Esophagus muscularis mucosa (tissue), 4 donors: Measurements from ENCODE around the gene SLCO3A1. TPM values are rescaled to one million over a fixed set of nuclear protein-coding genes. Genes with fewer than 3 reads are reported as not detected.

ENCODE experiments used
- DNase-seq: peaks from one replicate; pipeline ENCODE4 v3.0.0-alpha.2; 2017; ENCODE audit errors: extremely low spot score
- H3K27ac ChIP-seq, 4 donors: fragments of 200-600 bp; sonication (generic); replicated peaks in 1 of 4; 1 replicate in 3 of 4; 2 replicates in 1 of 4; pipeline ENCODE4 v1.5.1; 2016 to 2019; ENCODE audit warnings: mild to moderate bottlenecking in 1 of 4
- H3K27me3 ChIP-seq, 4 donors: fragments of 200-600 bp; sonication (generic); one replicate each; pipeline versions ENCODE4 v1.5.1 to v1.6.0; 2016 to 2019
- H3K36me3 ChIP-seq, 4 donors: fragments of 200-600 bp; sonication (generic); one replicate each; pipeline ENCODE4 v1.5.1; 2016 to 2019
- H3K4me1 ChIP-seq, 4 donors: fragments of 200-600 bp; sonication (generic); one replicate each; pipeline ENCODE4 v1.5.1; 2016 to 2019
- H3K4me3 ChIP-seq, 4 donors: fragments of 200-600 bp; sonication (generic); 1 replicate in 2 of 4; 2 replicates in 2 of 4; pipeline ENCODE4 v1.5.1; 2016 to 2019; ENCODE audit warnings: mild to moderate bottlenecking in 4 of 4, moderate library complexity in 1 of 4
- H3K9me3 ChIP-seq, 4 donors: fragments of 200-600 bp; sonication (generic); 1 replicate in 3 of 4; 2 replicates in 1 of 4; pipeline ENCODE4 v1.5.1; 2016 to 2019
- EP300 ChIP-seq: sonication (generic); formaldehyde crosslinking; IDR thresholded peaks from one replicate; pipeline ENCODE4 v1.6.1; 2017; ENCODE audit warnings: antibody characterized with exemption
- POLR2A ChIP-seq: fragments of 450-650 bp; IDR thresholded peaks from one replicate; pipeline ENCODE4 v1.6.1; 2017; ENCODE audit warnings: antibody characterized with exemption, moderate library complexity, mild to moderate bottlenecking, low read depth
- POLR2AphosphoS5 ChIP-seq, 2 donors: sonication (generic); formaldehyde crosslinking; IDR thresholded peaks; one replicate each; pipeline ENCODE4 v1.6.1; 2017; ENCODE audit warnings: antibody characterized with exemption in 2 of 2
- WGBS: methylation state at CpG from one replicate; pipeline ENCODE4 v1.1.5; 2018; 5-methylcytosine and 5-hydroxymethylcytosine counted together
- intact Hi-C: fragments of 100-400 bp; cut with DNase I; formaldehyde crosslinking; loops from one replicate; pipeline ENCODE4 v1.15.1; 2023
- total RNA-seq, 4 donors: library from RNA; depleted of rRNA; stranded (reverse); fragments of >200 nt; gene quantifications; one replicate each; pipeline versions ENCODE4 v1.1.0 to v1.2.1, GENCODE V29; 2016
- TF ChIP-seq, protein P1 (sequence below), 3 experiments: fragments of 200-600 bp in 2 of 3; fragments of 450-650 bp in 1 of 3; sonication (generic) in 2 of 3; IDR thresholded peaks; one replicate each; pipeline ENCODE4 v1.5.1; 2017 to 2019; ENCODE audit warnings: antibody characterized with exemption in 3 of 3, mild to moderate bottlenecking in 2 of 3, moderate library complexity in 1 of 3

Gene SLCO3A1
- total RNA-seq, 4 donors from 2014 or later: 5.6 to 17.5 (median 12.3) TPM

DNA sequence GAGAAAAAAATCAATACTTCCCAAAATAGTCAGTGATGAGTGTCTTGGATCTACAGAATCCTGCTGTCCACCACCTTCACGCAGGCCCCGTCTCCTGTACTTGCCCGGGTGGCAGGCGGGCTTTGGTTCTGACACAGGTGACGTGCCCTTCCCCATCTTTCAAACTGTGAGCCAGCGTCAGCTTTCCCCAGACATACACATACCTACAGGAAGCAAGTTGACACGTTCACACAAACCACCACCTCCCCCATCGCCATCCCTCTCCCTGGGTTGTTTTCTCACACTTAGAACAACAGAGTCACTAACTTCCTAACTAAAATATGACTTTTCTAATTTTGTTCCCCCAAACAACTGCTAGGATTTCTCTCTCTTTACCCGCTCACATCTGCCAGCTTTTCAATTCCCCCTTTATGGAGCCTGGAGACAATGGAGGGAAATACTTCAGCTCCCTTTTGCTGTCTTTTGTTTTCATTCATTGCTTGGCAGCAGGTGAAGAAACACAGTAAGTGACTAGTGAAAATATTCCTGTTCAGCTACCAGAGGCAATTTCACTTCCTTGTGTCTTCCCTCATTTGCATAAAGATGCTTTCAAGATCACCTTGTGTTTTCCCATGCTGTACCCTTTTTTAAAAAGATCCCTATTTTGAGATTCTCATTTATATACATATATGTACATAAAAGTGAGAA is 248.3 kb downstream of the SLCO3A1 start:
- Histone ChIP-seq H3K36me3 (peaks cover 0 to 15% (median 9%) of the 10 kb centered on the region in 4 donors), H3K9me3 (no peaks in the 10 kb centered on the region), H3K27ac (no peak overlapping the region), H3K4me3 (no peak overlapping the region), H3K27me3 (no peaks in the 10 kb centered on the region), H3K4me1 (peaks cover 3 to 14% (median 10%) of the 10 kb centered on the region in 4 donors)
- 90% methylated on average over 9 of the region's 9 CpGs for WGBS
- no peak for DNase-seq
- intact Hi-C loops: no loop called here
- TF ChIP-seq POLR2AphosphoS5 (IDR thresholded peaks at IDR 0.05) (no peak), POLR2A (no peak), EP300 (no peak)
- TF ChIP-seq, protein P1, sequence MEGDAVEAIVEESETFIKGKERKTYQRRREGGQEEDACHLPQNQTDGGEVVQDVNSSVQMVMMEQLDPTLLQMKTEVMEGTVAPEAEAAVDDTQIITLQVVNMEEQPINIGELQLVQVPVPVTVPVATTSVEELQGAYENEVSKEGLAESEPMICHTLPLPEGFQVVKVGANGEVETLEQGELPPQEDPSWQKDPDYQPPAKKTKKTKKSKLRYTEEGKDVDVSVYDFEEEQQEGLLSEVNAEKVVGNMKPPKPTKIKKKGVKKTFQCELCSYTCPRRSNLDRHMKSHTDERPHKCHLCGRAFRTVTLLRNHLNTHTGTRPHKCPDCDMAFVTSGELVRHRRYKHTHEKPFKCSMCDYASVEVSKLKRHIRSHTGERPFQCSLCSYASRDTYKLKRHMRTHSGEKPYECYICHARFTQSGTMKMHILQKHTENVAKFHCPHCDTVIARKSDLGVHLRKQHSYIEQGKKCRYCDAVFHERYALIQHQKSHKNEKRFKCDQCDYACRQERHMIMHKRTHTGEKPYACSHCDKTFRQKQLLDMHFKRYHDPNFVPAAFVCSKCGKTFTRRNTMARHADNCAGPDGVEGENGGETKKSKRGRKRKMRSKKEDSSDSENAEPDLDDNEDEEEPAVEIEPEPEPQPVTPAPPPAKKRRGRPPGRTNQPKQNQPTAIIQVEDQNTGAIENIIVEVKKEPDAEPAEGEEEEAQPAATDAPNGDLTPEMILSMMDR (IDR thresholded peaks at IDR 0.05): no peak

DNA sequence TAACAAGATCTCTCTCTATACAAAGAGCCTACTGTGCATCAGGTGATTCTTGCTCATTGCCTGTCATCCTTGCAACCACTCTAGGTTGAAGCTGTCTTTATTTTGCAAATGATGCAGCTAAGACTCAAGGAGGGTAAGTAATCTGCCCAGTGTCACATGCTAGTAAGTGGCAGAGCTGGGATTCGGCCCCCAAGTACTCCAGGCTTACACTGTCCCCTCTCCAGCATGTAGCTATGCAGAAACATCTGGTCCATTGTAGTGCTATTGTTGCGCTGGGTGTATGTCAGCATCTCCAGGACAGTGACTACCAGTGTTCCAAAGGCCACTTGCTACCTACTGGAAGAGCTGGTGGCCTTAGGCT is 248.9 kb downstream of the SLCO3A1 start:
- Histone ChIP-seq H3K27me3 (no peaks in the 10 kb centered on the region), H3K36me3 (peaks cover 0 to 17% (median 11%) of the 10 kb centered on the region in 4 donors), H3K9me3 (no peaks in the 10 kb centered on the region), H3K27ac (no peak overlapping the region), H3K4me1 (peaks cover 2 to 14% (median 7%) of the 10 kb centered on the region in 4 donors), H3K4me3 (no peak overlapping the region)
- TF ChIP-seq POLR2AphosphoS5 (IDR thresholded peaks at IDR 0.05): no peak
- no peak for TF ChIP-seq POLR2A
- TF ChIP-seq EP300: no peak
- TF ChIP-seq, protein P1 (IDR thresholded peaks at IDR 0.05): no peak
- DNase-seq: no peak
- intact Hi-C loops: no loop called here
- 95% methylated on average over 2 of the region's 2 CpGs for WGBS

DNA sequence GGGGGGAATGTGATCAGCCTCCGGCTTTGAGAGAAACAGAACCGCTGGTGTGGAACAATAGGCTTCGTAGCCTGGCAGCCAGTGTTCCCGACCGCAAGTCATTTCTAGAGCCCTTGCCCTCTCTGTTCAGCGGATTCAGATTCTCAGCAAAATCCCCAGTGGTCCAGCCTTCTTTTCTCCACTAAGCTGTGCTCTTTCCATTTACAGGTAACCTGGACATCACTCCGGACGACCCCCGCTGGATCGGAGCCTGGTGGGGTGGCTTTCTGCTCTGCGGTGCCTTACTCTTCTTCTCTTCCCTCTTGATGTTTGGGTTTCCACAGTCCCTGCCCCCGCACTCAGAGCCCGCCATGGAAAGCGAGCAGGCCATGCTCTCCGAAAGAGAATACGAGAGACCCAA is 250.6 kb downstream of the SLCO3A1 start:
- intact Hi-C loops: no loop called here
- H3K27me3 ChIP-seq: no peaks in the 10 kb centered on the region
- WGBS: 99% methylated on average over 16 of the region's 16 CpGs
- H3K27ac ChIP-seq: no peak overlapping the region
- peaks cover 0 to 9% (median 0%) of the 10 kb centered on the region in 4 donors for H3K4me1 ChIP-seq
- TF ChIP-seq EP300: no peak
- TF ChIP-seq, protein P1 (IDR thresholded peaks at IDR 0.05): no peak
- no peak for TF ChIP-seq POLR2AphosphoS5 (IDR thresholded peaks at IDR 0.05)
- TF ChIP-seq POLR2A: no peak
- H3K4me3 ChIP-seq: no peak overlapping the region
- DNase-seq: no peak
- peaks cover 0 to 17% (median 11%) of the 10 kb centered on the region in 4 donors for H3K36me3 ChIP-seq
- H3K9me3 ChIP-seq: no peaks in the 10 kb centered on the region

DNA sequence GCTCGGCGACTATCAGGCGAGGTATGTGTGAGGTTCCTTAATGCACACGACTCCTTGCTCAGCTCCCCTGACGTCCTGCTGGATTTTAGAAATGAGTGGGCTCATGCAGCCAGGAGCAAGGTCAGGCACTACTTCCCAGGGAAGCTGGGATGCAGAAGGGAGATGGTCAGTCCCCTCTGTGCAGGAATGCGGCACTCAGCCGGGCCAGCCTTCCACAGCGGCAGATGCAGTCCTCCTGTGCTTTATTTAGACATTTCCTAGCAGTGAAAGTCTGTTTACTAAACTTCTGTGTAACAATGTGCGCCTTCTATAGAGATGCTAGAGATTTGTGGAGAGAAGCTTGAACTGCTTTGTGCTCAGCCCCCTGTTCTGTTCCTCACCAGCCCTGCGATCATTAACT is 252.1 kb downstream of the SLCO3A1 start:
- H3K9me3 ChIP-seq: no peaks in the 10 kb centered on the region
- TF ChIP-seq EP300: no peak
- TF ChIP-seq POLR2A: no peak
- TF ChIP-seq POLR2AphosphoS5 (IDR thresholded peaks at IDR 0.05): no peak
- TF ChIP-seq, protein P1 (IDR thresholded peaks at IDR 0.05): no peak
- no peak overlapping the region for H3K27ac ChIP-seq
- H3K27me3 ChIP-seq: no peaks in the 10 kb centered on the region
- H3K4me1 ChIP-seq: peaks cover 0 to 12% (median 0%) of the 10 kb centered on the region in 4 donors
- H3K4me3 ChIP-seq: no peak overlapping the region
- DNase-seq: no peak
- 83% methylated on average over 10 of the region's 10 CpGs for WGBS
- H3K36me3 ChIP-seq: peaks cover 0 to 17% (median 11%) of the 10 kb centered on the region in 4 donors
- intact Hi-C loops: no loop called here

DNA sequence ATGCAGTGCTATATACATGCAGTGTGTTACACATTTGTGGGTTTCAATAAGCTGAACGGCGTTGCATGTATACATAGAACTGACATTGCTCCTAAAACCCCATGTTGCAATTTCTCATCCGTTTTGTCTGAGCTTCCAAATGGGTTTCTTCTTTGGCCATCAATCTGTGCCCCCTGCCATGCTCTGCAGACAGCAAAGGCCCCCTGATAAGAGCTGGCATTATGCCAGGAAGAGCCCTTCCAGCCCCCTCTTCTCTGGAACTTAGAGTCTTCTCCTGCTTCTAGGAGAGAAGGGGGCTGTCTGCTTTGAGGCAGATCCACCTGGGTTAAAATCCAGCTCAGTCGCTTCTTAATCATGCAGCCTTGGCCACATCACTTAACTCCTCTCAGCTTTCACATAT is 254.0 kb downstream of the SLCO3A1 start:
- Histone ChIP-seq H3K9me3 (no peaks in the 10 kb centered on the region), H3K4me1 (peaks cover 9 to 17% (median 11%) of the 10 kb centered on the region in 4 donors), H3K27me3 (no peaks in the 10 kb centered on the region), H3K27ac (no peak overlapping the region), H3K4me3 (no peak overlapping the region), H3K36me3 (peaks cover 0 to 17% (median 11%) of the 10 kb centered on the region in 4 donors)
- WGBS: 88% methylated on average over 4 of the region's 4 CpGs
- intact Hi-C loops: no loop called here
- TF ChIP-seq, protein P1 (IDR thresholded peaks at IDR 0.05): no peak
- no peak for TF ChIP-seq EP300
- no peak for DNase-seq
